Activated naive CD4-positive, alpha-beta T cell treated with anti-CD3 and anti-CD28 coated beads, Interleukin-2, amount 10 ng/mL, durations not matched to agents 7 days and 5 days (primary cell): ENCODE results near the gene CHST9.
"Not testable (repeated sequence)": the region's sequence is repeated elsewhere in the genome, so short reads cannot be mapped to it uniquely, and the experiment has no call there.

Experiments used
- CTCF ChIA-PET: fragments of 350-600 bp; sonication (Branson Sonifier 250); formaldehyde crosslinking; loops from one replicate; lab custom pipeline; 2021; ENCODE audit warnings: antibody characterized with exemption; lab: Charles Lee
- DNase-seq: peaks from one replicate; pipeline ENCODE4 v3.0.0-alpha.2; 2020
- H3K27ac Mint-ChIP-seq: one replicate; pipeline ENCODE4 v1.8.0; 2021; ENCODE audit warnings: mild to moderate bottlenecking, moderate library complexity, mixed read lengths
- H3K27me3 Mint-ChIP-seq: one replicate; pipeline ENCODE4 v1.8.0; 2021; ENCODE audit warnings: mild to moderate bottlenecking, mixed read lengths
- H3K36me3 Mint-ChIP-seq: one replicate; pipeline ENCODE4 v1.8.0; 2021; ENCODE audit warnings: mixed read lengths
- H3K4me1 Mint-ChIP-seq: one replicate; pipeline ENCODE4 v1.8.0; 2021; ENCODE audit warnings: mixed read lengths
- H3K4me3 Mint-ChIP-seq: one replicate; pipeline ENCODE4 v1.8.0; 2021; ENCODE audit warnings: mild to moderate bottlenecking, moderate library complexity, mixed read lengths
- H3K9me3 Mint-ChIP-seq: one replicate; pipeline ENCODE4 v1.8.0; 2021; ENCODE audit warnings: mixed read lengths

Gene CHST9

DNA sequence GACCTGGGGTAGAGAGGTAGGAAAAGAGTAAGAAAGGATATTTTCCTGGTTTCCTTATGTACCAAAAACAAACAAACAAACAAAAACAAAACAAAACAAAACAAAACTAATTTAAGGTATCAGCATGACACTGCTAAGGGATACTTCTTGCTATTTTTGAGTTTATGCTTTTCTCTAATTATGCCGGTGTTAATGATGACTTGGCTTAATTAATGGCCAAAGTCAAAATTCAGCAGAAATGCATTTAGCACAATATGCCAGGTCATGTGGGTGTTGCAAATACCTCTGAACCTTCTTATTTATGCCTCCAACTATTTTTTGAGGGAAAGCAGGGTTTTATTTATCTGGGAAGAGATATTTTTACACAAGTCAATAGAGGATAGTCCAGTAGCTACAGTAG lies 3.2 kb upstream of the CHST9 start:
- peaks cover 20% of the 10 kb centered on the region for H3K27me3 Mint-ChIP-seq
- H3K4me3 Mint-ChIP-seq, result no peak overlapping the region

GRCh38 chr18:27185897-27186296 lies 789 bp upstream of the CHST9 start:
- peaks cover 2% of the 10 kb centered on the region for H3K9me3 Mint-ChIP-seq
- CTCF ChIA-PET, result no interaction called here
- no peak overlapping the region for H3K4me3 Mint-ChIP-seq
- no peak for DNase-seq
- no peaks in the 10 kb centered on the region for H3K36me3 Mint-ChIP-seq
- H3K27me3 Mint-ChIP-seq, result peaks cover 20% of the 10 kb centered on the region
- no peak overlapping the region for H3K27ac Mint-ChIP-seq
- no peaks in the 10 kb centered on the region for H3K4me1 Mint-ChIP-seq

More for the DNA sequence above, 3.2 kb upstream of the CHST9 start:
- DNase-seq, result no peak
- CTCF ChIA-PET, result no interaction called here
- H3K4me1 Mint-ChIP-seq, result no peaks in the 10 kb centered on the region
- no peak overlapping the region for H3K27ac Mint-ChIP-seq
- H3K9me3 Mint-ChIP-seq, result peaks cover 9% of the 10 kb centered on the region
- H3K36me3 Mint-ChIP-seq, result no peaks in the 10 kb centered on the region

GRCh38 chr18:27184115-27185024 lies 738 bp downstream of the CHST9 start:
- no peak overlapping the region for H3K4me3 Mint-ChIP-seq
- no peaks in the 10 kb centered on the region for H3K36me3 Mint-ChIP-seq

GRCh38 chr18:27181726-27182125 lies 3.4 kb downstream of the CHST9 start:
- DNase-seq, result no peak
- Mint-ChIP-seq H3K9me3 (peaks cover 2% of the 10 kb centered on the region), H3K27ac (no peak overlapping the region), H3K4me3 (no peak overlapping the region), H3K36me3 (no peaks in the 10 kb centered on the region), H3K4me1 (no peaks in the 10 kb centered on the region), H3K27me3 (peaks cover 20% of the 10 kb centered on the region)
- CTCF ChIA-PET, result no interaction called here

More at GRCh38 chr18:27184115-27185024, 738 bp downstream of the CHST9 start:
- Mint-ChIP-seq H3K27ac (no peak overlapping the region), H3K4me1 (no peaks in the 10 kb centered on the region), H3K27me3 (peaks cover 20% of the 10 kb centered on the region), H3K9me3 (peaks cover 2% of the 10 kb centered on the region)
- CTCF ChIA-PET, result no interaction called here
- DNase-seq, result no peak

- Mint-ChIP-seq H3K27me3 (no peaks in the 10 kb centered on the region), H3K4me1 (no peaks in the 10 kb centered on the region), H3K9me3 (peaks cover 2% of the 10 kb centered on the region), H3K27ac (no peak overlapping the region), H3K4me3 (no peak overlapping the region), H3K36me3 (no peaks in the 10 kb centered on the region)
- CTCF ChIA-PET, result no interaction called here
- DNase-seq, result no peak
These were observed 6.7 kb downstream of the CHST9 start for GRCh38 chr18:27178424-27178823.

GRCh38 chr18:27175914-27176313 lies 9.2 kb downstream of the CHST9 start:
- no peak overlapping the region for H3K4me3 Mint-ChIP-seq
- H3K36me3 Mint-ChIP-seq, result no peaks in the 10 kb centered on the region
- H3K27ac Mint-ChIP-seq, result no peak overlapping the region
- H3K27me3 Mint-ChIP-seq, result no peaks in the 10 kb centered on the region
- CTCF ChIA-PET, result interaction anchor here (0.6 kb wide), 1 partner anchor 21 kb away, joined by 3 read pairs; no protein-coding TSS in a partner anchor
- DNase-seq, result no peak
- H3K9me3 Mint-ChIP-seq, result peaks cover 2% of the 10 kb centered on the region
- H3K4me1 Mint-ChIP-seq, result no peaks in the 10 kb centered on the region

GRCh38 chr18:27175245-27175644 lies 9.9 kb downstream of the CHST9 start:
- H3K9me3 Mint-ChIP-seq, result peaks cover 2% of the 10 kb centered on the region
- no peaks in the 10 kb centered on the region for H3K36me3 Mint-ChIP-seq
- CTCF ChIA-PET, result no interaction called here
- no peak overlapping the region for H3K4me3 Mint-ChIP-seq
- no peak for DNase-seq
- no peak overlapping the region for H3K27ac Mint-ChIP-seq
- no peaks in the 10 kb centered on the region for H3K4me1 Mint-ChIP-seq
- no peaks in the 10 kb centered on the region for H3K27me3 Mint-ChIP-seq

- H3K36me3 Mint-ChIP-seq, result no peaks in the 10 kb centered on the region
- peaks cover 10% of the 10 kb centered on the region for H3K9me3 Mint-ChIP-seq
- H3K4me1 Mint-ChIP-seq, result no peaks in the 10 kb centered on the region
- DNase-seq, result no peak
- H3K27me3 Mint-ChIP-seq, result no peaks in the 10 kb centered on the region
- no peak overlapping the region for H3K4me3 Mint-ChIP-seq
- H3K27ac Mint-ChIP-seq, result no peak overlapping the region
- CTCF ChIA-PET, result no interaction called here
These were observed 13.1 kb downstream of the CHST9 start for GRCh38 chr18:27171993-27172392.

DNA sequence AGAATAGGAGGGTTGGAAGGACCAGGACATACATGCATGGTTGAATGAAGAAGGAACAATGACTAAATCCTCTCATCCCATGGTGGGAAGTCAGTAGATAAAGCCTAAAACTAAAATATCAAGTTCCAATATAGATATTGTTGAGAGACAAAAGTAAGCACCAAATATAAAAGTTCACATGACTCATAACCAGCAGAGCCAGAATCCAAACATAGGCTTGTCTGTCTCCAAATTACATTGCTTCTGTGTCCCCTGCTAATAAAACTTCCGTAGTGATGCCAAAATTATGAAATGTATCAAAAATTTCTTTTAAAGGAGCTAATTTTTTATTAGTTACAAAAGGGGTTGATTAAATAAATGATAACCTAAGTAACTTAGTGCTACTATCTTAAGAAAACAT lies 19.7 kb downstream of the CHST9 start:
- Mint-ChIP-seq H3K4me3 (no peak overlapping the region), H3K27me3 (no peaks in the 10 kb centered on the region), H3K36me3 (no peaks in the 10 kb centered on the region), H3K27ac (no peak overlapping the region), H3K9me3 (peaks cover 16% of the 10 kb centered on the region), H3K4me1 (no peaks in the 10 kb centered on the region)
- CTCF ChIA-PET, result no interaction called here
- no peak for DNase-seq

DNA sequence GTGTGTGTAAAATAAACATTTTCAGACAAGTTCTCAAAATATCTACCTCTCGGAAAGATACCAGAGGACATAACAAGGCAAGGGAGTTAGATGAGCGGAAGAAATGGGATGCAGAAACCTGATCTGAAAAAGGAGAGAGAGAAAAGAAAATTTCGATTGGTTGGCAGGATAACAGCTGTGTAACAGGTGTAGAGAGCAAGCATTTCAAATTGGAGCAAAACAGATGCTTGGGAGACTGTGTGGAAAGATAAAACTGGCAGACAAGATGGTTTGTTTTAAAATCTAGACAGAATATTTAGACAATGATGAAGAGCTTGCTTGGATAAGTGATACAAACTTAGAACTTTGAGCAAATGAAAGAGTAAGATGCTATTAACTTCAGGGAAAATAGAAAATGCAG lies 20.2 kb downstream of the CHST9 start:
- CTCF ChIA-PET, result no interaction called here
- Mint-ChIP-seq H3K36me3 (no peaks in the 10 kb centered on the region), H3K27me3 (no peaks in the 10 kb centered on the region), H3K4me1 (no peaks in the 10 kb centered on the region), H3K9me3 (peaks cover 16% of the 10 kb centered on the region), H3K4me3 (no peak overlapping the region), H3K27ac (no peak overlapping the region)
- DNase-seq, result no peak

GRCh38 chr18:27163197-27163716 lies 21.9 kb downstream of the CHST9 start:
- peaks cover 15% of the 10 kb centered on the region for H3K9me3 Mint-ChIP-seq
- H3K4me3 Mint-ChIP-seq, H3K36me3 Mint-ChIP-seq, CTCF ChIA-PET, H3K27ac Mint-ChIP-seq, H3K4me1 Mint-ChIP-seq, H3K27me3 Mint-ChIP-seq, DNase-seq: not testable (repeated sequence)

- peaks cover 20% of the 10 kb centered on the region for H3K9me3 Mint-ChIP-seq
- H3K27ac Mint-ChIP-seq, H3K27me3 Mint-ChIP-seq, DNase-seq, H3K36me3 Mint-ChIP-seq, H3K4me3 Mint-ChIP-seq, CTCF ChIA-PET, H3K4me1 Mint-ChIP-seq: not testable (repeated sequence)
These were observed 35.9 kb downstream of the CHST9 start for GRCh38 chr18:27149240-27149639.

- Mint-ChIP-seq H3K27me3 (no peaks in the 10 kb centered on the region), H3K36me3 (no peaks in the 10 kb centered on the region), H3K4me3 (no peak overlapping the region), H3K27ac (no peak overlapping the region), H3K9me3 (peaks cover 14% of the 10 kb centered on the region), H3K4me1 (no peaks in the 10 kb centered on the region)
- CTCF ChIA-PET, result no interaction called here
- DNase-seq, result no peak
These were observed 40.4 kb downstream of the CHST9 start for GRCh38 chr18:27144672-27145071.

DNA sequence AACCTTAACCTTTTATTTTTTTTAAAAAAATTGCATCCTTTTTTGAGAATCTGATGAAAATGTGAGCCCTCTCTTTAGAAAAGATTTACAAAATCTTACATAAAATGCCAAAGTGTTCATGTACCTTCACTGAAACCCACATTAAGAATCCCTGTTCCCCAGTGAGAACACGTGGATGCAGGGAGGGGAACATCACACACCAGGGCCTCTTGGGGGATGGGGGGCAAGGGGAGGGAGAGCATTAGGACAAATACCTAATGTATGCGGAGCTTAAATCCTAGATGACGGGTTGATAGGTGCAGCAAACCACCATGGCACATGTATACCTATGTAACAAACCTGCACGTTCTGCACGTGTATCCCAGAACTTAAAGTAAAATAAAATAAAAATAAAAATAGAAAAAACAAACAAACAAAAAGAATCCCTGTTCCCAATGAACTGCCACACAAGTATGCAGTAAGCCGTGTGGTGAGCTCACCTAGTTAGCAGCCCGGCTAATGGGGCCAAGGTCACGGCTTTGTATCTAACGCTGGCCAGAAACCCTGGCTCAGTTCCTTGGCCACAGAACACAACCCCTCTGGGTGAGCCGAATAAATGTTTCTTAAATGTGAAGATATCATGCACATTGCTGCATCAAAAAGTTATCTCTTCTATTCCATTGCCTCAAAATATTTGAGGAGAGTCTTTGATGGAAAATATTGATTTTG lies 41.4 kb downstream of the CHST9 start:
- CTCF ChIA-PET, result no interaction called here
- no peaks in the 10 kb centered on the region for H3K4me1 Mint-ChIP-seq
- DNase-seq, result no peak
- H3K4me3 Mint-ChIP-seq, result no peak overlapping the region
- no peak overlapping the region for H3K27ac Mint-ChIP-seq
- H3K36me3 Mint-ChIP-seq, result no peaks in the 10 kb centered on the region
- peaks cover 9% of the 10 kb centered on the region for H3K9me3 Mint-ChIP-seq
- no peaks in the 10 kb centered on the region for H3K27me3 Mint-ChIP-seq
